ENCODE data around the gene CDK2.

- TF ChIP-seq CTCF (IDR thresholded peaks at IDR 0.05 in 2 of 3, conservative IDR thresholded peaks at IDR 0.05 in 1 of 3; ENCODE audit: insufficient read depth in 2 of 3, low read depth in 1 of 3, low read length in 3 of 3) (no peak), HMBOX1 (IDR thresholded peaks at IDR 0.05) (no peak), MYBL2 (IDR thresholded peaks at IDR 0.05; ENCODE audit: low read depth) (no peak), MYBL2 (CRISPR knock-in tag; IDR thresholded peaks at IDR 0.05; ENCODE audit: borderline replicate concordance) (no peak), POLR3A (IDR thresholded peaks at IDR 0.05; ENCODE audit: borderline replicate concordance, extremely low read depth, insufficient read depth, insufficient read length) (no peak), HCFC1 (IDR thresholded peaks at IDR 0.05; ENCODE audit: low read depth, low read length) (no peak), U2AF1 (optimal IDR thresholded peaks at IDR 0.05; ENCODE audit: low read depth, low read length) (no peak), TAF9B (IDR thresholded peaks at IDR 0.05; ENCODE audit: partially characterized antibody) (no peak), MAFK (IDR thresholded peaks at IDR 0.05; ENCODE audit: low read length) (no peak), ATF7 (IDR thresholded peaks at IDR 0.05) (no peak), ARID3A (IDR thresholded peaks at IDR 0.05; ENCODE audit: borderline replicate concordance, low read depth, low read length) (no peak), CBX3 (IDR thresholded peaks at IDR 0.05; ENCODE audit: borderline replicate concordance in 1 of 2, low read length in 2 of 2) (no peak), SNAPC5 (CRISPR knock-in tag; IDR thresholded peaks at IDR 0.05) (no peak), ARHGAP35 (IDR thresholded peaks at IDR 0.05; ENCODE audit: partially characterized antibody) (no peak)
Measured at GRCh38 chr12:55985341-55985740, 18.7 kb downstream of the CDK2 start.
